CD14-positive monocyte (primary cell): Measurements from ENCODE around the gene ACSF3. TPM values are rescaled to one million over a fixed set of nuclear protein-coding genes. Genes with fewer than 3 reads are reported as not detected.

Source experiments
- DNase-seq, 3 donors: peaks; one replicate each; pipeline ENCODE4 v3.0.0-alpha.2; 2011 to 2022
- H2AFZ ChIP-seq: 2 replicates; pipeline ENCODE4 v1.6.0; 2012; ENCODE audit warnings: mild to moderate bottlenecking, low read depth, low read length, inconsistent platforms; ENCODE audit not compliant: insufficient read depth, poor library complexity, severe bottlenecking
- H3K27ac ChIP-seq, 2 donors: 1 replicate in 1 of 2; 2 replicates in 1 of 2; pipeline ENCODE4 v1.5.1; 2012 to 2013; ENCODE audit warnings: low read length in 2 of 2, control low read depth in 1 of 2, inconsistent platforms in 1 of 2, low read depth in 1 of 2, mild to moderate bottlenecking in 1 of 2
- H3K27me3 ChIP-seq, 2 donors: one replicate each; pipeline versions ENCODE4 v1.6.0 to v1.6.1; 2011 to 2013; ENCODE audit warnings: low read length in 2 of 2; ENCODE audit not compliant: control insufficient read depth in 2 of 2, insufficient read depth in 2 of 2
- H3K36me3 ChIP-seq, 2 donors: replicated peaks in 1 of 2; 1 replicate in 1 of 2; 2 replicates in 1 of 2; pipeline versions ENCODE4 v1.5.1 to v1.6.1; 2012 to 2013; ENCODE audit warnings: low read length in 2 of 2, control low read depth in 1 of 2, inconsistent platforms in 1 of 2, mild to moderate bottlenecking in 1 of 2; ENCODE audit not compliant: insufficient read depth in 2 of 2, control insufficient read depth in 1 of 2
- H3K4me1 ChIP-seq, 2 donors: 1 replicate in 1 of 2; 2 replicates in 1 of 2; pipeline versions ENCODE4 v1.5.1 to v1.6.1; 2012 to 2013; ENCODE audit warnings: low read length in 2 of 2, control low read depth in 1 of 2, inconsistent platforms in 1 of 2, mild to moderate bottlenecking in 1 of 2, moderate library complexity in 1 of 2; ENCODE audit not compliant: insufficient read depth in 2 of 2, control insufficient read depth in 1 of 2
- H3K4me2 ChIP-seq: replicated peaks from 2 replicates; pipeline ENCODE3; 2012; ENCODE audit warnings: low read length, moderate library complexity, mild to moderate bottlenecking; ENCODE audit not compliant: poor library complexity, severe bottlenecking; ENCODE audit errors: extremely low read depth
- H3K4me3 ChIP-seq, 3 experiments: fragments of 200-600 bp in 1 of 3; sonication (generic) in 1 of 3; replicated peaks in 1 of 3; 1 replicate in 2 of 3; 2 replicates in 1 of 3; pipeline ENCODE4 v1.5.1; 2011 to 2013; ENCODE audit warnings: low read length in 3 of 3, mild to moderate bottlenecking in 3 of 3, control low read depth in 2 of 3, low read depth in 2 of 3, inconsistent platforms in 1 of 3, moderate library complexity in 1 of 3
- H3K79me2 ChIP-seq: 2 replicates; pipeline ENCODE4 v1.6.0; 2012; ENCODE audit warnings: mild to moderate bottlenecking, control low read depth, inconsistent platforms, low read length, moderate library complexity; ENCODE audit not compliant: insufficient read depth
- H3K9ac ChIP-seq: 2 replicates; pipeline ENCODE4 v1.6.0; 2017; ENCODE audit warnings: low read length, mild to moderate bottlenecking; ENCODE audit not compliant: insufficient read depth, poor library complexity, severe bottlenecking
- H3K9me3 ChIP-seq, 2 donors: replicated peaks in 1 of 2; 1 replicate in 1 of 2; 2 replicates in 1 of 2; pipeline versions ENCODE4 v1.5.1 to v1.6.1; 2012 to 2013; ENCODE audit warnings: low read length in 2 of 2, control low read depth in 1 of 2; ENCODE audit not compliant: control insufficient read depth in 1 of 2, insufficient read depth in 1 of 2
- H4K20me1 ChIP-seq: 2 replicates; pipeline ENCODE4 v1.6.0; 2012; ENCODE audit warnings: mild to moderate bottlenecking, low read length, control low read depth, moderate library complexity; ENCODE audit not compliant: insufficient read depth
- H3K27ac Mint-ChIP-seq, 7 donors: one replicate each; pipeline ENCODE4 v1.8.0; 2020; ENCODE audit warnings: mild to moderate bottlenecking in 7 of 7, mixed read lengths in 7 of 7, moderate library complexity in 6 of 7, inconsistent platforms in 2 of 7
- H3K27me3 Mint-ChIP-seq, 3 donors: one replicate each; pipeline ENCODE4 v1.8.0; 2021 to 2022; ENCODE audit warnings: low read depth in 3 of 3, mild to moderate bottlenecking in 3 of 3, mixed read lengths in 3 of 3, moderate library complexity in 3 of 3, inconsistent platforms in 1 of 3
- H3K36me3 Mint-ChIP-seq, 2 donors: one replicate each; pipeline ENCODE4 v1.8.0; 2020; ENCODE audit warnings: mixed read lengths in 2 of 2, inconsistent platforms in 1 of 2, mild to moderate bottlenecking in 1 of 2
- H3K4me1 Mint-ChIP-seq: one replicate; pipeline ENCODE4 v1.8.0; 2020; ENCODE audit warnings: mild to moderate bottlenecking, mixed read lengths
- H3K4me3 Mint-ChIP-seq, 2 donors: one replicate each; pipeline ENCODE4 v1.8.0; 2020; ENCODE audit warnings: mild to moderate bottlenecking in 2 of 2, mixed read lengths in 2 of 2, moderate library complexity in 1 of 2
- H3K9me3 Mint-ChIP-seq, 7 donors: one replicate each; pipeline ENCODE4 v1.8.0; 2020 to 2022; ENCODE audit warnings: mixed read lengths in 7 of 7, mild to moderate bottlenecking in 6 of 7, moderate library complexity in 6 of 7, inconsistent platforms in 2 of 7
- WGBS: methylation state at CpG from one replicate; pipeline ENCODE4 v1.1.5; 2013; ENCODE audit warnings: missing lambda C conversion rate; ENCODE audit not compliant: insufficient coverage; 5-methylcytosine and 5-hydroxymethylcytosine counted together
- intact Hi-C, 2 donors: fragments of 100-400 bp; cut with micrococcal nuclease; formaldehyde crosslinking; loops; one replicate each; pipeline versions ENCODE4 v1.15.0 to v1.15.1; 2023
- polyA plus RNA-seq, 3 donors: library from polyadenylated mRNA; depleted of rRNA in 1 of 3; unstranded in 2 of 3; stranded (reverse) in 1 of 3; fragments of 300-500 nt in 2 of 3; fragments of >200 nt in 1 of 3; fragmentation: Illumina TruSeq in 2 of 3; gene quantifications; 1 replicate in 2 of 3; 2 replicates in 1 of 3; pipeline ENCODE4 v1.2.3, GENCODE V29; 2012 to 2021
- TF ChIP-seq, protein P1 (sequence below): fragments of 200-600 bp; IDR thresholded peaks from one replicate; pipeline ENCODE4 v1.8.0; 2022; ENCODE audit warnings: antibody characterized with exemption, mild to moderate bottlenecking

Gene ACSF3
- polyA plus RNA-seq, 3 donors = 23.5 to 26.7 (median 26.4) TPM

DNA sequence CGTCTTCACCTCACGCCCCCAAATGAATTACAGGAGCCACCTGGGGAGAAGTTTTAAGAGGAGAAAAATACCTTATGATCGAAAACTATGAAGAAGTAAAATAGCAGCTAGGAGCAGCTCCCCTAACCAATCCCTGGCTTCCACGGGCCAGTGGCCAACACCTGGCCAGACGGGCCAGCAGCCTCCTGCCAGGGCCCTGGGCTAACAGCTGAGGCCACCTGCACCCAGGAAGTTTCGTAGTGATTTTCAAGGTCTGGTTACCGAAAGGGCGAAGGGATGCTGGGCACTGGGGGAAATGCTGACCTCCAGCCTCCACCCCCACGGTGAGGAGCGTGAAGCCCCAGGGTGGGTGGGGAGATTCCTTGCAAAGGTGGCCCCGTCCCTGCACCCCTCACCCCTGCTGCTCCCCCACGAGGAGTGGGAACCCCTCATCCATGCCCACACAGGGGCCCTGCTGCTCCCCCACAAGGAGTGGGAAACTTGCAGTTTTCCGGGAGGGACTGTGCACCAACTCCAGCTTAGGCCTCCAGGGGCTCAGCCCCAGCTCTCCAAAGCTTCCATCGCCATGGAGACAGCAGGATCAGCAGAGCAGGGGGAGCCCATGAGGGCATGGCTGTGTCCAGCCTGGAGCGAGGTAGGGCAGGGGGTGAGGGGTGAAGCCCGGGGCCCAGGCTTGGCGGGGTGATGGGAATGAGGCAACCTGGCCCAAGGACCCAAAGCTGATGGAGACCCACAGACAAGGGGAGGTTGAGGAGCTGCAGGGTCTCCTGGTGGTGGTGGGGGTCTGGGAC, 31.9 kb upstream of the ACSF3 start:
- Histone ChIP-seq H4K20me1 (no peaks in the 10 kb centered on the region), H3K9ac (no peak overlapping the region), H3K9me3 (no peaks in the 10 kb centered on the region), H3K4me1 (no peaks in the 10 kb centered on the region), H2AFZ (no peak overlapping the region), H3K27ac (no peak overlapping the region), H3K27me3 (no peaks in the 10 kb centered on the region), H3K36me3 (no peaks in the 10 kb centered on the region), H3K4me3 (no peak overlapping the region), H3K79me2 (no peaks in the 10 kb centered on the region), H3K4me2 (no peak overlapping the region)
- WGBS = 94% methylated on average over 7 of the region's 17 CpGs
- Mint-ChIP-seq H3K27me3 (peaks cover 5 to 12% (median 10%) of the 10 kb centered on the region in 3 donors), H3K36me3 (no peaks in the 10 kb centered on the region), H3K4me1 (peaks cover 2% of the 10 kb centered on the region), H3K4me3 (no peak overlapping the region), H3K27ac (no peak overlapping the region), H3K9me3 (peaks cover 0 to 2% (median 0%) of the 10 kb centered on the region in 7 donors)
- intact Hi-C loops = no loop called here
- DNase-seq = no peak
- TF ChIP-seq, protein P1, sequence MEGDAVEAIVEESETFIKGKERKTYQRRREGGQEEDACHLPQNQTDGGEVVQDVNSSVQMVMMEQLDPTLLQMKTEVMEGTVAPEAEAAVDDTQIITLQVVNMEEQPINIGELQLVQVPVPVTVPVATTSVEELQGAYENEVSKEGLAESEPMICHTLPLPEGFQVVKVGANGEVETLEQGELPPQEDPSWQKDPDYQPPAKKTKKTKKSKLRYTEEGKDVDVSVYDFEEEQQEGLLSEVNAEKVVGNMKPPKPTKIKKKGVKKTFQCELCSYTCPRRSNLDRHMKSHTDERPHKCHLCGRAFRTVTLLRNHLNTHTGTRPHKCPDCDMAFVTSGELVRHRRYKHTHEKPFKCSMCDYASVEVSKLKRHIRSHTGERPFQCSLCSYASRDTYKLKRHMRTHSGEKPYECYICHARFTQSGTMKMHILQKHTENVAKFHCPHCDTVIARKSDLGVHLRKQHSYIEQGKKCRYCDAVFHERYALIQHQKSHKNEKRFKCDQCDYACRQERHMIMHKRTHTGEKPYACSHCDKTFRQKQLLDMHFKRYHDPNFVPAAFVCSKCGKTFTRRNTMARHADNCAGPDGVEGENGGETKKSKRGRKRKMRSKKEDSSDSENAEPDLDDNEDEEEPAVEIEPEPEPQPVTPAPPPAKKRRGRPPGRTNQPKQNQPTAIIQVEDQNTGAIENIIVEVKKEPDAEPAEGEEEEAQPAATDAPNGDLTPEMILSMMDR = no peak

DNA sequence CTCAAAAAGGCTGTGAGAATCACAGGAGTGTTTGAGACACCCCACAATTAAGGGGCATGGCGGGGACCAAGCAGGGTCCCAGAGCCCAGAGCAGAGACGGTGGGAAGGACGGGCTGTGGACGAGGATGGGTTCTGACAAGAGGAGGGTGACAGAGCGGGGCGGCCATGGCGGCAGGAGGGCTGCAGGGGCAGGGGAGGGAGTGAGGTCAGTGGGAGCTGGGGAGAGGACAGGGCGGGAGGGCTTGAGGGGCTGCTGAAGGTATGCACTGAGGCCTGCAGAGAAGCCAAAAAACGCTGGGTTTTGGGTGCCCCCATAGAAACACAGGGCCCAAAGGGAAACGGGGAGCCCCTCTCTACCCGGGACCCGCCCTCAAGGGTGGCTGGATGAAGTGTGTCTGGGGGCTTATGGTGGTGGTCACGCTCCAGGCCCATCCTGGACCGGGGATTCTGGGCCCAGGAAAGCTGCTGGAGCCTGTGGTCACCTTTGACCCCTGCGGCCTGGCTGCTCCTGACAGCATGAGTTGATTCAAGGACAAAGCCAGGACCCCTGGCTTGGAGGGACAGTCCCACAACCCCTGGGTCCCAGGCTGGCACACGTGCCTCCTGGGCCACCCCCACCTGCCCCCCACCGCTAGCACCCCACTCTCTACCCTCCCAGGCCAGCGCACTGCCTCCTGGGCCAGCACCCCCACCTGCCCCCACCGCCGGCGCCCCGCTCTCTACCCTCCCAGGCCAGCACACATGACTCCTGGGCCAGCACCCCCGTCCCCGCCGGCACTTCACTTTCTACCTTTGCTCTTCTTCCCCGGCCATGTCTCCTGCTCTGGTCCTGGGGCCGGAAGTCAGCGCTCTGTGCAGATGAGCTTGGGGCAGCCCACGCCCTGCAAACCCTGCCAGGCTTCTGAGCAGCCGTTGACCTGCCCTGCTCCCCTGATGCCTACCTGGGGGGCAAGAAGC, 31.0 kb upstream of the ACSF3 start:
- Mint-ChIP-seq H3K27me3 (peaks cover 4 to 12% (median 8%) of the 10 kb centered on the region in 3 donors), H3K4me1 (peaks cover 2% of the 10 kb centered on the region), H3K4me3 (no peak overlapping the region), H3K27ac (no peak overlapping the region), H3K36me3 (no peaks in the 10 kb centered on the region), H3K9me3 (peaks cover 0 to 2% (median 0%) of the 10 kb centered on the region in 7 donors)
- no peaks in the 10 kb centered on the region for H3K79me2 ChIP-seq
- intact Hi-C loops = no loop called here
- no peaks in the 10 kb centered on the region for H3K27me3 ChIP-seq
- WGBS = 95% methylated on average over 22 of the region's 30 CpGs
- no peak overlapping the region for H3K9ac ChIP-seq
- no peaks in the 10 kb centered on the region for H3K9me3 ChIP-seq
- no peak overlapping the region for H3K4me2 ChIP-seq
- no peak overlapping the region for H2AFZ ChIP-seq
- H3K4me1 ChIP-seq = no peaks in the 10 kb centered on the region
- no peak overlapping the region for H3K27ac ChIP-seq
- TF ChIP-seq, protein P1 = no peak
- no peaks in the 10 kb centered on the region for H4K20me1 ChIP-seq
- DNase-seq = no peak
- no peaks in the 10 kb centered on the region for H3K36me3 ChIP-seq
- H3K4me3 ChIP-seq = no peak overlapping the region
